GM23248 (cell line): ENCODE data around the gene ENPP6. TPM values are rescaled to one million over a fixed set of nuclear protein-coding genes. Genes with fewer than 3 reads are reported as not detected.

Experiments
- DNase-seq: peaks from one replicate; pipeline ENCODE4 v3.0.0-alpha.2; 2015
- H2AFZ ChIP-seq: fragments of 200-600 bp; sonication (generic); 2 replicates; pipeline ENCODE4 v1.6.1; 2016; ENCODE audit warnings: antibody characterized with exemption
- H3F3A ChIP-seq: fragments of 200-600 bp; sonication (generic); 2 replicates; pipeline ENCODE4 v1.6.1; 2016; ENCODE audit warnings: mild to moderate bottlenecking, antibody characterized with exemption, mixed run types; ENCODE audit not compliant: insufficient read depth
- H3K27ac ChIP-seq: fragments of 200-600 bp; sonication (generic); 2 replicates; pipeline ENCODE4 v1.5.1; 2016; ENCODE audit warnings: mild to moderate bottlenecking
- H3K27me3 ChIP-seq: fragments of 200-600 bp; sonication (generic); replicated peaks from 2 replicates; pipeline ENCODE4 v1.6.1; 2016; ENCODE audit warnings: mild to moderate bottlenecking; ENCODE audit not compliant: insufficient read depth
- H3K36me3 ChIP-seq: fragments of 200-600 bp; sonication (generic); 2 replicates; pipeline ENCODE4 v1.6.1; 2016; ENCODE audit warnings: low read depth, mild to moderate bottlenecking
- H3K4me1 ChIP-seq: fragments of 200-600 bp; sonication (generic); 2 replicates; pipeline ENCODE4 v1.6.1; 2016; ENCODE audit warnings: mild to moderate bottlenecking; ENCODE audit not compliant: insufficient read depth
- H3K4me2 ChIP-seq: fragments of 200-600 bp; sonication (generic); one replicate; pipeline ENCODE4 v1.6.1; 2016; ENCODE audit warnings: mild to moderate bottlenecking; ENCODE audit not compliant: unreplicated experiment
- H3K4me3 ChIP-seq: fragments of 200-600 bp; sonication (generic); 2 replicates; pipeline ENCODE4 v1.5.1; 2016; ENCODE audit warnings: mild to moderate bottlenecking
- H3K79me2 ChIP-seq: fragments of 200-600 bp; sonication (generic); 2 replicates; pipeline ENCODE4 v1.6.1; 2016; ENCODE audit warnings: mild to moderate bottlenecking; ENCODE audit not compliant: insufficient read depth
- H3K9ac ChIP-seq: fragments of 200-600 bp; sonication (generic); 2 replicates; pipeline ENCODE4 v1.6.1; 2016; ENCODE audit warnings: mild to moderate bottlenecking
- H3K9me2 ChIP-seq: fragments of 200-600 bp; sonication (generic); 2 replicates; pipeline ENCODE4 v1.6.1; 2016; ENCODE audit warnings: mixed run types, mild to moderate bottlenecking, moderate library complexity; ENCODE audit not compliant: insufficient read depth
- H3K9me3 ChIP-seq: fragments of 200-600 bp; sonication (generic); one replicate; pipeline ENCODE4 v1.6.1; 2017; ENCODE audit warnings: low read depth
- H4K20me1 ChIP-seq: fragments of 200-600 bp; sonication (generic); 2 replicates; pipeline ENCODE4 v1.6.0; 2016; ENCODE audit not compliant: insufficient read depth
- EZH2 ChIP-seq: fragments of 200-600 bp; sonication (generic); IDR thresholded peaks from 2 replicates; pipeline ENCODE4 v1.6.1; 2018; ENCODE audit warnings: antibody characterized with exemption, mild to moderate bottlenecking; ENCODE audit not compliant: insufficient read depth, poor library complexity, severe bottlenecking
- EZH2phosphoT487 ChIP-seq: fragments of 200-600 bp; sonication (generic); IDR thresholded peaks from 2 replicates; pipeline ENCODE4 v1.6.1; 2018; ENCODE audit warnings: antibody characterized with exemption, moderate library complexity, mild to moderate bottlenecking, low read depth; ENCODE audit not compliant: insufficient read depth
- WGBS, 2 experiments: methylation state at CpG; one replicate each; pipeline ENCODE4 v1.1.6; 2015 to 2017; ENCODE audit warnings: low lambda C conversion rate in 2 of 2, low coverage in 1 of 2; ENCODE audit errors: missing lambda C conversion rate in 2 of 2; 5-methylcytosine and 5-hydroxymethylcytosine counted together
- in situ Hi-C: fragments of 300-500 bp; cut with MboI; formaldehyde crosslinking; loops from 2 replicates; pipeline ENCODE4 v1.15.0; 2020
- polyA plus RNA-seq: library from polyadenylated mRNA; unstranded; fragments of >200 nt; fragmentation: Nextera tagmentation; extraction: Ambion mirVana; gene quantifications from 2 replicates; pipeline ENCODE4 v1.2.1, GENCODE V29; 2016
- total RNA-seq: library from RNA; depleted of rRNA; stranded (reverse); fragments of >200 nt; shearing (Covaris generic); gene quantifications from 2 replicates; pipeline ENCODE4 v1.2.3, GENCODE V29; 2014

The ENPP6 gene
- total and polyA plus RNA-seq, 2 experiments from 2014 or later: not detected

GRCh38 chr4:184111233-184111832 is 106.3 kb downstream of the ENPP6 start:
- H3K9ac ChIP-seq: no peak overlapping the region
- no peak overlapping the region for H3K4me3 ChIP-seq
- no peaks in the 10 kb centered on the region for H3K36me3 ChIP-seq
- DNase-seq: no peak
- TF ChIP-seq EZH2 (no peak), EZH2phosphoT487 (no peak)
- no peaks in the 10 kb centered on the region for H3K27me3 ChIP-seq
- H3K4me2 ChIP-seq: no peak overlapping the region
- H3F3A ChIP-seq: no peaks in the 10 kb centered on the region
- in situ Hi-C loops: no loop called here
- H3K79me2 ChIP-seq: no peaks in the 10 kb centered on the region
- H3K9me3 ChIP-seq: no peaks in the 10 kb centered on the region
- no peak overlapping the region for H3K27ac ChIP-seq
- no peaks in the 10 kb centered on the region for H3K4me1 ChIP-seq
- H2AFZ ChIP-seq: no peak overlapping the region
- no peaks in the 10 kb centered on the region for H4K20me1 ChIP-seq
- 44 to 55% methylated on average over 7 of the region's 7 CpGs for WGBS, 2 experiments
- H3K9me2 ChIP-seq: no peaks in the 10 kb centered on the region

GRCh38 chr4:184110452-184111224 is 107.0 kb downstream of the ENPP6 start:
- no peaks in the 10 kb centered on the region for H4K20me1 ChIP-seq
- no peaks in the 10 kb centered on the region for H3K9me3 ChIP-seq
- no peaks in the 10 kb centered on the region for H3K36me3 ChIP-seq
- no peaks in the 10 kb centered on the region for H3K27me3 ChIP-seq
- H3K4me2 ChIP-seq: no peak overlapping the region
- H3K4me1 ChIP-seq: no peaks in the 10 kb centered on the region
- H3F3A ChIP-seq: no peaks in the 10 kb centered on the region
- no peak overlapping the region for H3K9ac ChIP-seq
- DNase-seq: no peak
- no peak overlapping the region for H3K4me3 ChIP-seq
- H2AFZ ChIP-seq: no peak overlapping the region
- H3K79me2 ChIP-seq: no peaks in the 10 kb centered on the region
- 44 to 45% methylated on average over 14 of the region's 14 CpGs for WGBS, 2 experiments
- no peak overlapping the region for H3K27ac ChIP-seq
- no peaks in the 10 kb centered on the region for H3K9me2 ChIP-seq
- TF ChIP-seq EZH2 (no peak), EZH2phosphoT487 (no peak)
- in situ Hi-C loops: no loop called here

DNA sequence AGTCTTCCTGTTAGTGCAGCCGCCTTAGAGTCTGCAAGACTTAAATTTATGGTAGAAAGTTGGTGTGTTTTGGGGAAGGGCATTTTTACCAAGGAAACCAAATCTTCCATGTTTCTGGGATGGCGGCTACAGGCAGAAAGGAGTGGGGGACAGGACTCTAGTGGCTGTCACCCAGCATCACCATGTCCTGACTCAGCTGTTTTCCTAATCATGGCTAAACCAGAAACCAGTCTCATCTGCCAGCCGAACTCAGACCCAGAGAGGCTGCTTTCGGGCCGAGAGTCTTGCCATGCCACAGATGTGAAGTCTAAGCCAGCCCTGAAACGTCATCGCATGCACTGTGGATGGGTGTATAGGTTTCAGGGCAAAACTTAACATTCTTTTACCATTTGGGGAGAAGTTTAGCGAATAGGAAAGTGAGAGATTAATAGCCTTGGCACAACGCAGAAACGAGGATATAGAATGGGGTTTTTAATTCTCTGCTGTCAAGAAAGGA is 109.6 kb downstream of the ENPP6 start:
- no peak for TF ChIP-seq EZH2
- no peak for TF ChIP-seq EZH2phosphoT487
- Histone ChIP-seq H3K36me3 (no peaks in the 10 kb centered on the region), H3K4me3 (no peak overlapping the region), H3K27ac (no peak overlapping the region), H3K9me3 (no peaks in the 10 kb centered on the region), H3K4me1 (no peaks in the 10 kb centered on the region), H3K9me2 (no peaks in the 10 kb centered on the region), H3K27me3 (no peaks in the 10 kb centered on the region), H3F3A (no peaks in the 10 kb centered on the region), H3K4me2 (no peak overlapping the region), H3K9ac (no peak overlapping the region), H2AFZ (no peak overlapping the region), H3K79me2 (no peaks in the 10 kb centered on the region), H4K20me1 (no peaks in the 10 kb centered on the region)
- in situ Hi-C loops: no loop called here
- WGBS, 2 experiments: 28 to 34% methylated on average over 10 of the region's 10 CpGs
- no peak for DNase-seq

DNA sequence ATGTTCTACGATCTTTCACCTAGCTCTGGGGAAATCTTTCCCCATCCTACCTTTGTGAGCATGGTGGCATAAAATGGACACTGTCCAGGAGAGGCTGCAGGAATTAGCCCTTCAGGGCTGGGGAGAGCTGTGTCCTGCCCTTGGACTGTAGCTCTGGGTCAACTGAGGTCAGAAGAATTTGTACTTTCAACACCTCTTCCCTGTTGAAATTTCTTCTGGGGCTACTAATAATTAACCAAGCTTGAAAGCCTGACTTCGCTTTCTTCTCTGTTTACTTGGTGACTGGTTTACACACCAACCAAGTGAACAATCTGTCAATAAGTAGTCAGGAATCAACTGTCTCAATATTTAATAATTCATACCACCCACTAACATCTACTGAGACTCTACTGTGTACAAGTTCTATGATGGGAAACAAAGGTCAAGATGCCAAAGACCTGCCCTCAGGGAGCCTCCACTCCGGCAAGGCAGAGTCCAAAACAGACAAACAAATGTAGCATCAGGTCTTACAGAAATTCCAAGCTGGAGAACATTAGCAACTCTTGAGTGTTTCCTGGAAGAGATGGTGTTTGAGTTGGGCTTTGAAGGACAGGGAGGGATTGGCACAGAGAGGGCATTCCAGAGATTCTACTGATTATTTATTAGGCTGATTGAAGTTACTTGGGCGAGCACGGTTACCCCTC is 113.1 kb downstream of the ENPP6 start:
- Histone ChIP-seq H4K20me1 (no peaks in the 10 kb centered on the region), H3F3A (no peaks in the 10 kb centered on the region), H3K27ac (no peak overlapping the region), H3K4me1 (no peaks in the 10 kb centered on the region), H3K79me2 (no peaks in the 10 kb centered on the region), H3K4me3 (no peak overlapping the region), H3K36me3 (no peaks in the 10 kb centered on the region), H3K27me3 (no peaks in the 10 kb centered on the region), H3K9me2 (no peaks in the 10 kb centered on the region), H3K9ac (no peak overlapping the region), H3K9me3 (no peaks in the 10 kb centered on the region), H3K4me2 (no peak overlapping the region), H2AFZ (no peak overlapping the region)
- TF ChIP-seq EZH2phosphoT487 (no peak), EZH2 (no peak)
- WGBS, 2 experiments: 0 to 2% methylated on average over 5 of the region's 5 CpGs
- in situ Hi-C loops: no loop called here
- no peak for DNase-seq
